PC-3 (cell line): ENCODE measurements around the gene PSAPL1. TPM values are rescaled to one million over a fixed set of nuclear protein-coding genes. Genes with fewer than 3 reads are reported as not detected.

Source experiments
- ATAC-seq: fragments of 200-7000 bp; cut with Tn5 transposase; 2 replicates; pipeline ENCODE4 v1.9.1; 2020; ENCODE audit warnings: mild to moderate bottlenecking, moderate library complexity
- BruUV-seq: library from RNA; stranded (reverse); fragments of 400-500 nt; replicated peaks from 2 replicates; lab custom pipeline; 2021; lab: Mats Ljungman, UMichigan
- CTCF ChIA-PET: fragments of 300-600 bp; sonication (Branson Sonifier 250); formaldehyde crosslinking; loops from one replicate; lab custom pipeline; 2022; ENCODE audit warnings: antibody characterized with exemption; lab: Charles Lee
- POLR2A ChIA-PET: fragments of 300-600 bp; sonication (Branson Sonifier 250); formaldehyde crosslinking; loops from one replicate; lab custom pipeline; 2022; ENCODE audit warnings: antibody characterized with exemption; ENCODE audit not compliant: unreplicated experiment; lab: Charles Lee
- DNase-seq: peaks from one replicate; pipeline ENCODE4 v3.0.0-alpha.2; 2015
- H2AFZ ChIP-seq: fragments of 300-600 bp; sonication (generic); 2 replicates; pipeline ENCODE4 v1.6.0; 2016; ENCODE audit warnings: antibody characterized with exemption, low read length
- H3F3A ChIP-seq: fragments of 300-600 bp; sonication (generic); one replicate; pipeline ENCODE4 v1.6.0; 2017; ENCODE audit warnings: antibody characterized with exemption, low read length, control low read depth, mild to moderate bottlenecking; ENCODE audit not compliant: unreplicated experiment
- H3K27ac ChIP-seq: fragments of 300-600 bp; sonication (generic); 2 replicates; pipeline ENCODE4 v1.5.1; 2016; ENCODE audit warnings: mild to moderate bottlenecking, low read length
- H3K27me3 ChIP-seq: fragments of 300-600 bp; sonication (generic); 2 replicates; pipeline ENCODE4 v1.6.1; 2016; ENCODE audit warnings: low read length, mixed read lengths
- H3K36me3 ChIP-seq: fragments of 300-600 bp; sonication (generic); 2 replicates; pipeline ENCODE4 v1.6.1; 2016; ENCODE audit warnings: low read depth, mixed run types, low read length, mixed read lengths
- H3K4me1 ChIP-seq: fragments of 300-600 bp; sonication (generic); 2 replicates; pipeline ENCODE4 v1.5.1; 2016; ENCODE audit warnings: low read length; ENCODE audit not compliant: insufficient read depth
- H3K4me2 ChIP-seq: fragments of 300-600 bp; sonication (generic); 2 replicates; pipeline ENCODE4 v1.6.0; 2016; ENCODE audit warnings: low read length
- H3K4me3 ChIP-seq: fragments of 300-600 bp; sonication (generic); 2 replicates; pipeline ENCODE4 v1.5.1; 2016; ENCODE audit warnings: mild to moderate bottlenecking, low read length, mixed read lengths
- H3K79me2 ChIP-seq: fragments of 300-600 bp; sonication (generic); 2 replicates; pipeline ENCODE4 v1.6.1; 2017; ENCODE audit warnings: low read length, mixed read lengths
- H3K9ac ChIP-seq: fragments of 300-600 bp; sonication (generic); 2 replicates; pipeline ENCODE4 v1.6.0; 2016; ENCODE audit warnings: mild to moderate bottlenecking, low read length
- H3K9me2 ChIP-seq: fragments of 300-600 bp; sonication (generic); replicated peaks from 2 replicates; pipeline ENCODE4 v1.6.1; 2016; ENCODE audit warnings: mixed run types, low read length, mixed read lengths
- H3K9me3 ChIP-seq: fragments of 300-600 bp; sonication (generic); 2 replicates; pipeline ENCODE4 v1.6.1; 2016; ENCODE audit warnings: low read length, mixed read lengths
- H4K20me1 ChIP-seq: fragments of 300-600 bp; sonication (generic); 2 replicates; pipeline ENCODE4 v1.6.1; 2016; ENCODE audit warnings: low read length, mixed read lengths
- EZH2 ChIP-seq: fragments of 300-600 bp; sonication (generic); IDR thresholded peaks from one replicate; pipeline ENCODE4 v1.6.1; 2017; ENCODE audit warnings: antibody characterized with exemption, mild to moderate bottlenecking, low read length; ENCODE audit not compliant: unreplicated experiment
- EZH2phosphoT487 ChIP-seq: fragments of 300-600 bp; sonication (generic); IDR thresholded peaks from 2 replicates; pipeline ENCODE4 v1.6.1; 2018; ENCODE audit warnings: mild to moderate bottlenecking, antibody characterized with exemption, low read length, borderline replicate concordance
- intact Hi-C: fragments of 100-400 bp; cut with micrococcal nuclease; formaldehyde crosslinking; loops from 2 replicates; pipeline ENCODE4 v1.9.0; 2023
- total RNA-seq: library from RNA; depleted of rRNA; stranded (reverse); fragments of >200 nt; gene quantifications from 2 replicates; pipeline ENCODE4 v1.2.3, GENCODE V29; 2014
- TF ChIP-seq, protein P1 (sequence below): fragments of 300-600 bp; sonication (generic); conservative IDR thresholded peaks from 2 replicates; pipeline ENCODE4 v1.5.1; 2017; ENCODE audit warnings: antibody characterized with exemption, low read depth, mild to moderate bottlenecking, low read length

PSAPL1 gene
- total RNA-seq, 1 experiment from 2014 or later, result 0.15 TPM

DNA sequence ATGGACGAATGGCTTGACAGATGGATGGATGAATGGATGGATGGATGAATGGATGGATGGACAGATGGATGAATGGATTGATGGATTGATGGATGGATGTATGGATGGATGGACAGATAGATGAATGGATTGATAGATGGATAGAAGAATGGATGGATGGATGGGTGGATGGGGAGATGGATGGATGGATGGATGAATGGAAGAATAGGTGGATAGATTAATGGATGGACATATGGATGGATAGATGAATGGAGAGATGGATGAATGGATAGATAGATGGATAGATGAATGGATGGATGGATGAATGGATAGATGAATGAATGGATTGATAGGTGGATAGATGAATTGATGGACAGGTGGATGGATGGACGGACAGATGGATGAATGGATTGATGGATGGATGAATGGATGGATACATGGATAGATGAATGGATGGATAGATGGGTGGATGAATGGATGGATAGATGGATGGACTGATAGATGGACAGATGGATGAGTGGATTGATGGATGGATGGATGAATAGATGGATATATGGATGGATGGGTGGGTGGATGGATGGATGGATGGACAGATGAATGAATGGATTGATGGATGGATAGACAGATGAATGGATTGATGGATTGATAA lies 33.9 kb downstream of the PSAPL1 start:
- Histone ChIP-seq H2AFZ (no peak overlapping the region), H3K79me2 (no peaks in the 10 kb centered on the region), H3K4me2 (no peak overlapping the region), H3K27me3 (no peaks in the 10 kb centered on the region), H4K20me1 (no peaks in the 10 kb centered on the region), H3K36me3 (no peaks in the 10 kb centered on the region), H3K9me2 (no peaks in the 10 kb centered on the region), H3K4me1 (peaks cover 20% of the 10 kb centered on the region), H3K4me3 (no peak overlapping the region), H3K27ac (no peak overlapping the region), H3K9me3 (no peaks in the 10 kb centered on the region), H3K9ac (no peak overlapping the region), H3F3A (no peaks in the 10 kb centered on the region)
- intact Hi-C loops, result no loop called here
- no TSS peak for BruUV-seq
- DNase-seq (no peak), ATAC-seq (no peak)
- ChIA-PET CTCF (no interaction called here), POLR2A (no interaction called here)
- TF ChIP-seq EZH2phosphoT487, result no peak
- TF ChIP-seq EZH2, result no peak
- TF ChIP-seq, protein P1, sequence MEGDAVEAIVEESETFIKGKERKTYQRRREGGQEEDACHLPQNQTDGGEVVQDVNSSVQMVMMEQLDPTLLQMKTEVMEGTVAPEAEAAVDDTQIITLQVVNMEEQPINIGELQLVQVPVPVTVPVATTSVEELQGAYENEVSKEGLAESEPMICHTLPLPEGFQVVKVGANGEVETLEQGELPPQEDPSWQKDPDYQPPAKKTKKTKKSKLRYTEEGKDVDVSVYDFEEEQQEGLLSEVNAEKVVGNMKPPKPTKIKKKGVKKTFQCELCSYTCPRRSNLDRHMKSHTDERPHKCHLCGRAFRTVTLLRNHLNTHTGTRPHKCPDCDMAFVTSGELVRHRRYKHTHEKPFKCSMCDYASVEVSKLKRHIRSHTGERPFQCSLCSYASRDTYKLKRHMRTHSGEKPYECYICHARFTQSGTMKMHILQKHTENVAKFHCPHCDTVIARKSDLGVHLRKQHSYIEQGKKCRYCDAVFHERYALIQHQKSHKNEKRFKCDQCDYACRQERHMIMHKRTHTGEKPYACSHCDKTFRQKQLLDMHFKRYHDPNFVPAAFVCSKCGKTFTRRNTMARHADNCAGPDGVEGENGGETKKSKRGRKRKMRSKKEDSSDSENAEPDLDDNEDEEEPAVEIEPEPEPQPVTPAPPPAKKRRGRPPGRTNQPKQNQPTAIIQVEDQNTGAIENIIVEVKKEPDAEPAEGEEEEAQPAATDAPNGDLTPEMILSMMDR, result no peak

DNA sequence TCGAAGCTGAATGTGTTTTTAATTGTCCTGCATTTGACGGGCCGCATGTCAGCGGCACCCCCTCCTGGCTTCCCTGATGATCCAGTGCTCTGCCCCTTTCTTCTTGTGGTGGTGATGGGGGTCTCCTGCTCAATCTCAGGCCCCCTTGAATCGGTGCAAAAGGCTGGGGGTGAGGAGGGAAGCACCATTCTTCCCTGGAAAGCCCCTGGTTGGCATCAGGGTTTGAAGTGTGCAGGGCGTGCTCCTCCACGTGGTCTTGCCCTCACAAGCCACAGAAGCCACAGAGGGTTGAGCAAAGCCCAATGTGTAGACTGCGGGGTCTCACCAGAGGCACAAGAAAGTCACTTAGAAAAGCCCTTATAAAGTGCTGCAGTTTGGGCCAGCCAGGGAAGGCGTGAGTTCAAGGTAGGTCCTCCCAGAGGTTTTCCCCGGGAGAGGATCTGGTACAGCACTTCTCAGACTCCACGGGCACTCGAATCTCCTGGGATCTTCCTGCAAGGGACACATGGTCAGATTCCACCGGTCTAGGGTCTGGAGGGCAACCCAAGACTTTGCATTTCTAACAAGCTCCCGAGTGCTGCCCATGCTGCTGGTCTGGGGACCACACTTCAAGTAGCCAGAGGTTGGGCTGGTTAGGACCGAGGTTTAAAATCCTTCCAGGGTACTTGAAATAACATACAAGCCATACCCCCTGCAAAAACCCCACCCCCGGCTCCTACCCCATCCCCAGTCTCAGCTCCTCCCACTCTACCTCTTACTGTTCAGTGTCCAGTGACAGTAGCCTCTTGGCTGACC lies 35.1 kb downstream of the PSAPL1 start:
- Histone ChIP-seq H3K9me2 (no peaks in the 10 kb centered on the region), H3K27ac (no peak overlapping the region), H3K79me2 (no peaks in the 10 kb centered on the region), H3K27me3 (no peaks in the 10 kb centered on the region), H3K4me1 (peaks cover 20% of the 10 kb centered on the region), H3F3A (no peaks in the 10 kb centered on the region), H3K9ac (no peak overlapping the region), H3K36me3 (no peaks in the 10 kb centered on the region), H3K9me3 (no peaks in the 10 kb centered on the region), H3K4me3 (no peak overlapping the region), H2AFZ (no peak overlapping the region), H4K20me1 (no peaks in the 10 kb centered on the region), H3K4me2 (no peak overlapping the region)
- POLR2A ChIA-PET, result interaction anchor here (0.6 kb wide), 1 partner anchor 262 kb away, joined by 38 read pairs; no protein-coding TSS in a partner anchor
- DNase-seq (no peak), ATAC-seq (no peak)
- TF ChIP-seq, protein P1, result no peak
- no peak for TF ChIP-seq EZH2
- TF ChIP-seq EZH2phosphoT487, result no peak
- BruUV-seq, result no TSS peak
- intact Hi-C loops, result no loop called here
- CTCF ChIA-PET, result no interaction called here
